A549 (cell line): Measurements from ENCODE around the gene UST. TPM values are rescaled to one million over a fixed set of nuclear protein-coding genes. Genes with fewer than 3 reads are reported as not detected.

Experiments
- ATAC-seq, 2 experiments: fragments of 200-7000 bp in 1 of 2; fragments of >200 bp in 1 of 2; cut with Nextera tagmentation in 1 of 2; cut with Tn5 transposase in 1 of 2; 3 replicates each; pipeline versions ENCODE4 v1.8.0 to v1.9.1; 2018 to 2020; ENCODE audit warnings: mild to moderate bottlenecking in 1 of 2, moderate library complexity in 1 of 2
- CTCF ChIA-PET: fragments of 300-600 bp; sonication (Branson Sonifier 250); formaldehyde crosslinking; extraction: SDS; loops from one replicate; lab custom pipeline; 2021; ENCODE audit warnings: antibody characterized with exemption, inconsistent platforms; lab: Yijun Ruan, JAX
- POLR2A ChIA-PET: fragments of 350-600 bp; formaldehyde crosslinking; extraction: SDS; loops from one replicate; lab custom pipeline; 2021; ENCODE audit warnings: antibody characterized with exemption, inconsistent platforms; lab: Yijun Ruan, JAX
- DNase-seq, 2 experiments: peaks; one replicate each; pipeline versions ENCODE4 v3.0.0 to v3.0.0-alpha.2; 2011 to 2016; ENCODE audit warnings: low read depth in 1 of 2, low spot score in 1 of 2
- FAIRE-seq: peaks from 2 replicates; lab custom pipeline; 2011; peaks lifted over from hg19 to GRCh38; lab: Jason Lieb, UNC
- H3K27ac ChIP-seq, 2 experiments: fragments of >200 bp; sonication (Bioruptor Twin); formaldehyde crosslinking; 3 replicates each; pipeline ENCODE4 v1.5.1; 2016 to 2017
- H3K4me1 ChIP-seq: fragments of >200 bp; sonication (Bioruptor Twin); formaldehyde crosslinking; 3 replicates; pipeline ENCODE4 v1.6.1; 2016
- H3K4me2 ChIP-seq: fragments of >200 bp; sonication (Bioruptor Twin); formaldehyde crosslinking; 3 replicates; pipeline ENCODE4 v1.6.1; 2016
- H3K4me3 ChIP-seq: fragments of >200 bp; sonication (Bioruptor Twin); formaldehyde crosslinking; 3 replicates; pipeline ENCODE4 v1.5.1; 2016
- H3K9me3 ChIP-seq: fragments of >200 bp; sonication (Bioruptor Twin); formaldehyde crosslinking; 3 replicates; pipeline ENCODE4 v1.6.1; 2016
- BHLHE40 ChIP-seq: IDR thresholded peaks from 2 replicates; pipeline ENCODE4 v1.6.1; 2012; ENCODE audit warnings: low read depth, low read length, inconsistent platforms
- CBX2 ChIP-seq: fragments of 200-600 bp; sonication (generic); IDR thresholded peaks from 2 replicates; pipeline ENCODE4 v1.6.1; 2016; ENCODE audit warnings: low read depth, mild to moderate bottlenecking, borderline replicate concordance
- CBX8 ChIP-seq: fragments of 200-600 bp; sonication (generic); IDR thresholded peaks from 2 replicates; pipeline ENCODE4 v1.6.1; 2016
- CHD2 ChIP-seq: fragments of 150-350 bp; IDR thresholded peaks from 2 replicates; pipeline ENCODE4 v1.6.1; 2014; ENCODE audit warnings: low read length; ENCODE audit not compliant: partially characterized antibody
- E2F6 ChIP-seq: IDR thresholded peaks from 2 replicates; pipeline ENCODE4 v1.6.1; 2012; ENCODE audit warnings: low read depth, borderline replicate concordance
- EHF ChIP-seq: fragments of 250-450 bp; sonication (Bioruptor Pico); IDR thresholded peaks from 2 replicates; pipeline ENCODE4 v1.5.0; 2020; ENCODE audit warnings: mild to moderate bottlenecking
- ELK1 ChIP-seq: fragments of 150-350 bp; IDR thresholded peaks from 2 replicates; pipeline ENCODE4 v1.6.1; 2014; ENCODE audit warnings: low read depth, mild to moderate bottlenecking, low read length
- ESRRA ChIP-seq: fragments of 150-350 bp; IDR thresholded peaks from 2 replicates; pipeline ENCODE4 v1.6.1; 2014; ENCODE audit warnings: mild to moderate bottlenecking, low read length, borderline replicate concordance
- FOXS1 ChIP-seq: fragments of 250-450 bp; sonication (Bioruptor Pico); IDR thresholded peaks from 2 replicates; pipeline ENCODE4 v1.5.0; 2020; ENCODE audit warnings: mild to moderate bottlenecking, moderate library complexity
- GATA3 ChIP-seq: IDR thresholded peaks from 2 replicates; pipeline ENCODE4 v1.6.1; 2012; ENCODE audit warnings: borderline replicate concordance
- HDAC2 ChIP-seq: fragments of 200-600 bp; sonication (generic); IDR thresholded peaks from 2 replicates; pipeline ENCODE4 v1.6.1; 2016
- HEYL ChIP-seq: fragments of 250-450 bp; sonication (Bioruptor Pico); IDR thresholded peaks from 2 replicates; pipeline ENCODE4 v1.8.0; 2021; ENCODE audit warnings: mild to moderate bottlenecking, moderate library complexity
- HMGXB4 ChIP-seq: fragments of 250-450 bp; sonication (Bioruptor Pico); IDR thresholded peaks from 2 replicates; pipeline ENCODE4 v1.5.0; 2021; ENCODE audit warnings: mild to moderate bottlenecking, moderate library complexity, borderline replicate concordance
- JUNB ChIP-seq: fragments of >200 bp; sonication (Bioruptor Twin); formaldehyde crosslinking; IDR thresholded peaks from 2 replicates; pipeline ENCODE4 v1.6.1; 2016
- KDM1A ChIP-seq: fragments of 200-600 bp; sonication (generic); IDR thresholded peaks from 2 replicates; pipeline ENCODE4 v1.6.1; 2016; ENCODE audit warnings: low read depth, mild to moderate bottlenecking
- MAFK ChIP-seq: fragments of 450-650 bp; IDR thresholded peaks from 2 replicates; pipeline ENCODE4 v1.6.1; 2014; ENCODE audit not compliant: partially characterized antibody
- MAZ ChIP-seq: fragments of 150-350 bp; IDR thresholded peaks from 2 replicates; pipeline ENCODE4 v1.6.1; 2014; ENCODE audit warnings: antibody characterized with exemption, low read depth, low read length, borderline replicate concordance
- MYC ChIP-seq: IDR thresholded peaks from 2 replicates; pipeline ENCODE4 v1.6.1; 2012; ENCODE audit warnings: mild to moderate bottlenecking, inconsistent platforms, low read length, improper control_type of control experiment, borderline replicate concordance
- NPAS2 ChIP-seq: fragments of 250-450 bp; sonication (Bioruptor Pico); IDR thresholded peaks from 2 replicates; pipeline ENCODE4 v1.8.0; 2022; ENCODE audit warnings: mild to moderate bottlenecking, moderate library complexity, borderline replicate concordance
- NR3C1 ChIP-seq: fragments of >200 bp; sonication (Bioruptor Twin); formaldehyde crosslinking; IDR thresholded peaks from 3 replicates; pipeline ENCODE4 v1.6.1; 2017
- PBX3 ChIP-seq: IDR thresholded peaks from 2 replicates; pipeline ENCODE4 v1.6.1; 2012
- RARB ChIP-seq: fragments of 250-450 bp; sonication (Bioruptor Pico); IDR thresholded peaks from 2 replicates; pipeline ENCODE4 v1.8.0; 2021; ENCODE audit warnings: mild to moderate bottlenecking, moderate library complexity
- SMC3 ChIP-seq: fragments of >200 bp; sonication (Bioruptor Twin); formaldehyde crosslinking; IDR thresholded peaks from 3 replicates; pipeline ENCODE4 v1.6.1; 2018; ENCODE audit warnings: inconsistent platforms
- SREBF2 ChIP-seq: fragments of 450-650 bp; IDR thresholded peaks from 2 replicates; pipeline ENCODE4 v1.6.1; 2014; ENCODE audit warnings: mild to moderate bottlenecking, moderate library complexity
- TFCP2L1 ChIP-seq: fragments of 250-450 bp; sonication (Bioruptor Pico); IDR thresholded peaks from 2 replicates; pipeline ENCODE4 v1.5.0; 2021; ENCODE audit warnings: mild to moderate bottlenecking
- TP53 ChIP-seq: fragments of 250-450 bp; sonication (Bioruptor Pico); IDR thresholded peaks from 2 replicates; pipeline ENCODE4 v1.5.0; 2021; ENCODE audit warnings: mild to moderate bottlenecking, moderate library complexity
- ZC3H11A ChIP-seq: fragments of 450-650 bp; IDR thresholded peaks from 2 replicates; pipeline ENCODE4 v1.6.1; 2014; ENCODE audit warnings: antibody characterized with exemption, mild to moderate bottlenecking
- ZFP36 ChIP-seq: fragments of 450-650 bp; IDR thresholded peaks from 2 replicates; pipeline ENCODE4 v1.6.1; 2014; ENCODE audit warnings: borderline replicate concordance; ENCODE audit not compliant: partially characterized antibody
- ZNF302 ChIP-seq: fragments of 250-450 bp; sonication (Bioruptor Pico); IDR thresholded peaks from 2 replicates; pipeline ENCODE4 v1.9.0; 2021; ENCODE audit warnings: inconsistent platforms, mild to moderate bottlenecking, moderate library complexity
- ZSCAN20 ChIP-seq: fragments of 250-450 bp; sonication (Bioruptor Pico); IDR thresholded peaks from 2 replicates; pipeline ENCODE4 v1.8.0; 2022; ENCODE audit warnings: mild to moderate bottlenecking, moderate library complexity
- WGBS: methylation state at CpG from one replicate; pipeline ENCODE4 v1.1.6; 2017; ENCODE audit errors: missing lambda C conversion rate; 5-methylcytosine and 5-hydroxymethylcytosine counted together
- polyA plus RNA-seq, 4 experiments: library from polyadenylated mRNA; depleted of rRNA in 3 of 4; stranded (reverse); fragments of >200 nt; fragmentation: RNase III in 1 of 4; extraction: RNeasy Plus Mini Kit Qiagen cat#74134 plus additional on column Dnase treatment in 1 of 4; gene quantifications; 2 replicates in 3 of 4; 3 replicates in 1 of 4; pipeline ENCODE4 v1.2.3, GENCODE V29; 2011 to 2017

UST gene
- polyA plus RNA-seq, 2 of the 4 experiments (the other 2 are of a cell fraction) = 0.54 to 1.7 TPM

GRCh38 chr6:148760258-148760534, 13.4 kb downstream of the UST start (continued):
- no peak for TF ChIP-seq ELK1
- no peak for TF ChIP-seq MAFK
- TF ChIP-seq TFCP2L1 = no peak
- TF ChIP-seq CBX8 = no peak

- Histone ChIP-seq H3K4me1 (no peaks in the 10 kb centered on the region), H3K4me3 (no peak overlapping the region)
These were observed 14.0 kb downstream of the UST start for GRCh38 chr6:148760568-148761526.

GRCh38 chr6:148761527-148762011, 14.7 kb downstream of the UST start:
- ChIA-PET POLR2A (no interaction called here), CTCF (no interaction called here)
- Histone ChIP-seq H3K4me3 (no peak overlapping the region), H3K27ac (no peak overlapping the region), H3K9me3 (no peaks in the 10 kb centered on the region), H3K4me1 (no peaks in the 10 kb centered on the region), H3K4me2 (no peak overlapping the region)
- no peak for TF ChIP-seq EHF
- TF ChIP-seq ZSCAN20 = no peak
- no peak for TF ChIP-seq CBX2
- TF ChIP-seq NR3C1 = no peak
- no peak for TF ChIP-seq SREBF2
- TF ChIP-seq NPAS2 = no peak
- no peak for TF ChIP-seq HMGXB4 (CRISPR knock-in tag)
- no peak for TF ChIP-seq FOXS1
- no peak for TF ChIP-seq ZNF302 (CRISPR knock-in tag)
- TF ChIP-seq TFCP2L1 = no peak
- TF ChIP-seq MAZ = no peak
- TF ChIP-seq TP53 (CRISPR knock-in tag) = no peak
- DNase-seq (no peak), FAIRE-seq (no peak), ATAC-seq (no peak)
- 58% methylated on average over 7 of the region's 8 CpGs for WGBS

More at GRCh38 chr6:148760568-148761526, 14.0 kb downstream of the UST start:
- Histone ChIP-seq H3K4me2 (peak overlapping the region; percentile 41; the same call in 2 of the 3 replicates), H3K9me3 (no peaks in the 10 kb centered on the region)
- TF ChIP-seq RARB = no peak
- TF ChIP-seq, all 56 proteins: peak for 0
- DNase-seq (no peak), ATAC-seq (peak; percentile 42 to 62; a peak in 4 of 6 replicates), FAIRE-seq (no peak)
- H3K27ac ChIP-seq = 0 out of 6 replicates have a peak overlapping the region, but pooled peaks of 1 of the 2 experiments have one; percentile 13
- POLR2A ChIA-PET = no interaction called here
- WGBS = 49% methylated on average over 14 of the region's 14 CpGs
- CTCF ChIA-PET = no interaction called here

GRCh38 chr6:148762231-148762630, 15.4 kb downstream of the UST start:
- DNase-seq = no peak
- no peak overlapping the region for H3K4me2 ChIP-seq
- WGBS = 7% methylated on average over 1 of the region's 1 CpG
- POLR2A ChIA-PET = no interaction called here
- no peak overlapping the region for H3K4me3 ChIP-seq
- no peak for TF ChIP-seq SMC3
- no peak for TF ChIP-seq ZFP36
- no peak for TF ChIP-seq NR3C1
- no peak for TF ChIP-seq CHD2
- no peak for TF ChIP-seq MYC
- no peak for TF ChIP-seq PBX3
- no peak for TF ChIP-seq JUNB
- no peak for TF ChIP-seq KDM1A
- no peak for TF ChIP-seq MAZ
- no peak for TF ChIP-seq ZC3H11A
- TF ChIP-seq CBX8 = no peak
- TF ChIP-seq ESRRA = no peak
- TF ChIP-seq SREBF2 = no peak
- no peak for TF ChIP-seq TFCP2L1
- no peak for TF ChIP-seq EHF
- TF ChIP-seq E2F6 = no peak
- TF ChIP-seq HEYL (CRISPR knock-in tag) = no peak
- no peak for TF ChIP-seq GATA3
- no peak for TF ChIP-seq HDAC2
- no peak for TF ChIP-seq BHLHE40
- ATAC-seq = no peak
- no peak for FAIRE-seq
- no peak overlapping the region for H3K27ac ChIP-seq
- CTCF ChIA-PET = no interaction called here
- H3K4me1 ChIP-seq = no peaks in the 10 kb centered on the region
- no peaks in the 10 kb centered on the region for H3K9me3 ChIP-seq
